Uterus (tissue), 2 donors: ENCODE results near the gene TTC38.

ENCODE experiments used
- CTCF ChIP-seq, 4 experiments: fragments of 200-600 bp in 2 of 4; fragments of 450-650 bp in 2 of 4; sonication (generic) in 2 of 4; IDR thresholded peaks; one replicate each; pipeline ENCODE4 v1.5.1; 2016 to 2019; ENCODE audit warnings: antibody characterized with exemption in 4 of 4, mild to moderate bottlenecking in 2 of 4, moderate library complexity in 1 of 4
- POLR2A ChIP-seq, 2 donors: fragments of 450-650 bp; IDR thresholded peaks; one replicate each; pipeline ENCODE4 v1.6.1; 2016; ENCODE audit warnings: antibody characterized with exemption in 2 of 2, mild to moderate bottlenecking in 1 of 2, moderate library complexity in 1 of 2

- TF ChIP-seq POLR2A (IDR thresholded peaks at IDR 0.05) (no peak), CTCF (IDR thresholded peaks at IDR 0.05) (no peak)
Observed at GRCh38 chr22:46323162-46323561, 55.4 kb downstream of the TTC38 start.
